ENCODE data around the gene PHKB.
A peak's percentile ranks its signal among the peaks of the same experiment; 100 is the strongest.
"Not testable (repeated sequence)": the region's sequence is repeated elsewhere in the genome, so short reads cannot be mapped to it uniquely, and the experiment has no call there.

The PHKB gene

DNA sequence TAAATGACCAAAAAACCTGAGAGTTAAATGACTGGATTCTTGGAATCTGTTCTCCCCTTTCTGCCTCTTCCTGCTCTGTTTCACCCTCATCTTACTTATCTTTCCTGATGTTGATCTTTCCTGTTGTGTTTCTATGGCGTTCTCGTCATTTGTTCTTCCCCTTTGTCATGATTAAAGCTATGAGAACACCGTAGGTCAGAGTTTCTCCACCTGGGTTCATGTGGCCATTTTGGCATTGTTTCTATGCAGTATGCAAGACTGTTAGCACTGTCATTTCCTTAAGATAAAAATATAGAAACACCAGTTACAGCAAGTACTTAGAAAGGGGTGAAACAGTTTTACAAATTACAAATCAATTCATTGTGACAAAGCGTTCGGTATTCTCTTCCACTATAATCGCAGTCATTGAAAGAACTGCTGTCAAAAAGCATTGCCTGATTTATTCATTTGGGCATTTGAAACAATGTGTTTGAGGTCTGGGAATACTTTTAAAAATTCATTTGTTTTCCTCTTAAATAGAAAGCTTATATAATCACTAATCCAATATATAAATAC, 166.0 kb downstream of the PHKB start:
- DNase-seq: no peak

DNA sequence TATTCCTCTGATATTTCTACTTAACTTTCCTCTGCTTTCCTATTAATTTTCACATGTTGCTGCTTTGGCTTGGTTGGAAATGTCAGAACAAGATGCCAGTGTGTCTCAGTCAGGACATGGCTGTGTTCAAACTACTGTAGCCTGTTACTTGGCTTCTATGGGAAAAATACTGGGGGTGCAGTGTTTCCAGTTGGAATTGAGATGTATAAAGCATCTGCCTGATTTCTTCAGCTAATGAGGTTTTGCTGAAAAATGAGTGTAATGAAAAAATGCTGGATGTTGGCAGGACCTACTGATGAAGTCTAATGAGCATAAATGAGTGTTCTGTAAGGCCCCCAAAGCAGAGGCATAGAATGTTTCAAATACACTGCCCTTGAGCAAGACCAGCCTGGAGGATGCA, 166.6 kb downstream of the PHKB start:
- no peak for DNase-seq

DNA sequence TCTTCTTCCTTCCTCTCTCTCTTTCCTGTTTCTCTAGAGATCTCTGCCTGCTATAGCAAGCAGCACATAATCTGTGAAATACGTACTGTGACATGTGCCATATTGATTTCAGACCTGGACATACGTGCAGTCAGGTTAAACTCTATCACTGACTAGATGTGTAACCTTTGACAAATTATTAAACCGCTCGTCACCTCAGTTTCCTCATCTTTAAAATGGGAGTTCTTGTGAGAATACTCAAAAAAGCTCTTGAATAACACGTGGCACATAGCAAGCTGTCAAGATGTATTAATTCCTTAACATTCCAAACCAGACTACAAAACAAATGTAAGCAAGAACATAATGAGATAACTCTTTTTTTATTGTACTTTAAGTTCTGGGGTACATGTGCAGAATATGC, 170.0 kb downstream of the PHKB start:
- DNase-seq: no peak

DNA sequence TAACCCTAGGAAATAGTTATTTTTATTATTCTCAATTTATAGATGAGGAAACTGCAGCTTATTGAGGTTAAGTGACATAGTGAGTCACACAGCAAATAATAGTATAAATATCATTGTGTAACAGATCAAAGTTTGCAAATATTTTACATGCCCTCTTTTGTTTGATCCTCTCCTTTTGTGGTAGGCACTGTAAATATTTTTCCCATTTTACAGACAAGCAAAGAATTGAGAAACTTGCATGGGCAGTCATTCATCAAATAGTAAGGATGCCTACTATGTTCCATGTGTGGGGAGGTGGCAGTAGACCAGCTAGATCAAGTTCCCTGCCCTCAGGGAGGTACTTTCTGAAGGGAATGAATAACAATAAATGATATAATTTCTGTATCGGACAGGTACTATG, 173.0 kb downstream of the PHKB start:
- DNase-seq: no peak

DNA sequence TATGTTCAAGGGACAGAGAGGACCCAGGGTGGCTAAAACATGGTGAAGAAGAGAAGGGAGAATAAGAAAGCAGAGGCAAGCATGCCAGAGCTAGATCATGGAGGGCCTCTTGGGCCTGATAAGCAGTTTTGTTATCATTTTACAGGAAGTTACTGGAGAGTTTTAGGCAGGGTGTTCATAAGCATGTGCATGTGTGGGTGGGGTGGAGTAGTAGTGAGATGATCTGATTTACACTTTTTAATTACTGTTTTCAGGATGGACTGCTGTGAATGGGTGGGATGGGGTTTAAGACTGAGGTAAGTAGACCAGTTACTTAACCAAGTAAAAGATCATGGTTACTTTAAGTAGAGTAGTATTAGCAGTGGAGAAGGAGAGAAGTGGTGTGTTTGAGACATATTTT, 173.6 kb downstream of the PHKB start:
- DNase-seq: peak in 2 of 4 experiments; percentile 11 to 15

DNA sequence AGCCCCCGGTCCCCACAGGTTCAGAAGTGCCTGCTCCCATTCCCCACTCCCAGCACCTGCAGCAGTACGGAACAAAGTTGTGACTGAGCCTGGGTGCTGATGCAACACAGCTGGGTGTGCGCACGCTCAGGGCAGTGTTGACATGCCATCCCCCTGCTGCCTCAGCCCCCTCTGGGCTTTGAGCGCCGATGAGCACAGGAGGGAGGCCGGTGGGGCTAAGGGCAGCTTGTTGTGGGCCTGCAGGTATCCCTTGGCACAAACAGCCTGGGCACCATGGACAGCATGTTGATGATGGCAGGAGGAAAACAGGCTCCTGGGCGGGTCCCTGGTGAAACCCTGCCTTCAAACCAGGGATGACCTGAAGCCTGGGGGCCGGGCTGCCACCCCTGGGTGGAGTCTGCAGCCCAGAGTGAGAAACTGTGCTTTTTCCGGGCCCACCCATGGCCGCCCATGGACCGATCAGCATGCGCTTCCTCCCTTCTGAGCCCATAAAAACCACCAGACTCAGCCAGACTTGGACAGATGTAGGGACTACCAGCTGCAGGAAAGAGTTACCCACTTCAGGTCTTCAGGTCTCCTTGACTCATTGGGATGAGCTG, 175.5 kb downstream of the PHKB start:
- DNase-seq: no peak

DNA sequence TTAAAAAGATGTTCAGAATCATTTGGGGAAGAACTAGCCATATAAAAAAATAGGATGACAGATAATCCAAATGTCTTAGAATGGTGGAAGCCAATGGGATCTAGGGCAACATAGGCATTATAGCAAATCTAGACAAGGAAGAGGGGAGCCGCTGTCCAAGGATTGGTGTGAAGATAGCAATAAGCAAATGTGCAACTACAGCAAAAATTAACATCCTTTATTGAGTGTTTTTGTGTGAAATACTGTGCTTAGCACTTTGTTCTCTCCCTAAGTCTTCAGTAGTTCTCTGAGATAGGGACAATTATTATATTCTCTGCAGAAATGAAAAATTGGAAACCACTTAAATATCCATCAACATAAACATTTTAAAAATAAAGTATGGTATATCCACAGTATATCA, 177.0 kb downstream of the PHKB start:
- DNase-seq: no peak

DNA sequence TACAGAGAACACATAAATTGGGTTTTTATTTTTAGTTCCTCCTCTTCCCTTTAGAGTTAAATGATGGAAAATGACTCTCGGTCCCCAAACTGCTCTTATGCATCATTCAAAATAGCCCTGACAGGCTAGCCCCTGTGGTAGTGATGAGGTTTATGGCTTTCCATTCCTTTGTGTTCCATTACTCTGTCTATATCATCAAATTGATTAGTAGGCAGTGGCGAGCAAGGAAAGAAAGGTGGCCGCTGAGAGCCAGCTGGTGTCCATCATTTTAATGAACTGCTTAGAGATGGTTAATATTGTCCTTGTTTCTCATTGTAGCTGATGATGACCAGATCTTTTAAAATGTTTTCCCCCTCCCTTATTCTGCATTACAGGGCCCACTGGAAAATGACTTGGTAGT, 179.5 kb downstream of the PHKB start:
- DNase-seq: no peak

DNA sequence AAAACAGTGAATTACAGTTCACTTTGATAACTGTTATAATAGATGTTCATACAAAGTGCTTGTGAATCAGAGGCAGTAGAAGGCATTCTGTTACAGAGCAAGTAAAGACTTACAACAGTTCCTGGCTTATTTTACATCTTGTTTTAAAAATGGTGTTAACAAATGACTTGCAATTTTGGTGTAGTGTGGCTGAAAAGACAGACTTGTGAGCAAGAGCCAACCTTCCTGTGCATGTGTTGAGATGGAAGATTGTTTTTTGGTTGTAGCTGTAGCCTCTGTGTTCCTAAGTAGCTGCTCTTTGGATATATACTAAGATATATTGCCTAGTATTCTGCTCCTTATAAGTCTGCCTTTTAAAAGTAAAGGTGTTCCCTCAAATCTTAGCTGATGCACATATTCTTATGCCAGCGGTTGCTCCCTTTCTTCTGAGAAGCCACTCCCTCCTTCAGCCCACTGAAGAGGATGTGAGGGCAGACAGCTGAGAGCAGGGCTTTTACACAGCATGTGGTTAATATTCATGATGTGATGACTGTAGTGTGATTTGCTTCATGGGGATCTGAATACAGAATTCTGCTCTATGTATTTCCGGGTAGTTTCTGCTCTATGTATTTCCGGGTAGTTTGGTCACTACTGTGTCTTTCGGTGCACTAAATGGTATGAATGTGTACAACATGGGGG, 182.3 kb downstream of the PHKB start:
- DNase-seq: peak; percentile 36 to 68 (median 60)

DNA sequence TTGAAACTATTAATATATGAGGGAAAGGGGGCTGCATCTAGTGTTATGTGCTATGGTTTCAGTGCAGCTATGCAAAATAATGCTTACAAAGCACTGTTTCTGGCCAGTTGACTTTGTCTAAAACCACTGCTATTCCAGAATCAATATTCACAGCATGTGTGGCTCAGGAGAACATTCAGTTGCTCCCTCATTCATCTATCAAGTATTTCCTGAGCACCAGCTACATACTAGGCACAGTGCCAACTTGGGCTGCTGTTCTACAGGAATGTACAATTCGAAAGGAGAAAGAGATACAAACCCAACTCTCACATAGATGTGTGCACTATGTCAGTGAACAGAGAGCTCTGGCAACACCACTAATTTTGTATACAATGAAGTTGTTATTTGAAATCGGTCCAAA, 183.0 kb downstream of the PHKB start:
- DNase-seq: peak in 3 of 4 experiments; percentile 11 to 32 (median 19)

DNA sequence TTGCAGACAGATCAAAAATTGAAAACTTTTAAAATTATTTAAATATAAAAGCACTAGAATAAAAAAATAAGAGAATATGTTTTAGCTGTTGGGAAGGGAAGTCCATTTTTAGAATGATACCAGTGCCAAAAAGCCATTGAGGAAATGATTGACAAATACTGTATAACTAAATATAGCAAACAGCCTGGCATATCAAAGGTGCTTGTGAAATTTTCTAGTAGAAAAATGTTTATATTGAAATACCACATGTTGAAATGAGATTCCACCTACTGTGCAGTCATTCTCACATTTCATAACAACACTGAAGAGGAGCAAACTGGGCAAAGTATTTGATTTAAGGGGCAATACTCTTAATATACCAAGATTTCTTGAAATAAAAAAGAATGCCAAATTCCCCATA, 183.5 kb downstream of the PHKB start:
- peak in 3 of 4 experiments; percentile 22 to 68 (median 46) for DNase-seq

DNA sequence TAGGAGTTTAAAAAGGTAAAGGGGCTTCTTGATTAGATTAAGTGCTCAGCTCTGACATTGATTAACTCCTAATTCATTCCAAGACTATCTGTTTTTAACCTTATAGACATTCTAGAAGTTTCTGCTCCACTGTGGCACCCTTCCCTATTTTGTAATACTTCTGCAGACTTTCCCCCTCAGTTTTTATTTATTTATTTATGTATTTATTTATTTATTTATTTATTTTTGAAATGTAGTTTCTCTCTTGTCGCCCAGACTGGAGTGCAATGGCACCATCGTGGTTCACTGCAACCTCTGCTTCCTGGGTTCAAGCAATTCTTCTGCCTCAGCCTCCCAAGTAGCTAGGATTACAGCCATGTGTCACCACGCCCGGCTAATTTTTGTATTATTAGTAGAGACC, 185.8 kb downstream of the PHKB start:
- DNase-seq: no peak

DNA sequence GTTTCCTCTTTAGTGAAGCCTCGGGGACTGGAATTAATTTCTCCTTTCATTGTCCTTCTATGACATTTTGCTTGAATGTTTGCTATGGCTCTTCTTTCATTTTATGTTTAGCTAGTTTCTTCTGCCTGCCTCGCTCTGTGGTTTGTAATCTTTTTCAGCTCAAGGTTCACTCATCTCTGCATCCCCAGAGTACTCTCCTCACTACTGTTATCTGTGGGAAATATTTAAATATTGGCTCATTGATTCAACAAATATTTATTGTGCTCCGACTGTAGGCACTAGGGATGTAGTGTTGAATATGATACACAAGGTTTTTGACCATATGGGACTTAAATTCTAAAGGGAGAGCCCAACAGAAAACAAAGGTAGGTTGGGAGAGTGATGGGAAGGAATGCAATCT, 195.9 kb downstream of the PHKB start:
- no peak for DNase-seq

DNA sequence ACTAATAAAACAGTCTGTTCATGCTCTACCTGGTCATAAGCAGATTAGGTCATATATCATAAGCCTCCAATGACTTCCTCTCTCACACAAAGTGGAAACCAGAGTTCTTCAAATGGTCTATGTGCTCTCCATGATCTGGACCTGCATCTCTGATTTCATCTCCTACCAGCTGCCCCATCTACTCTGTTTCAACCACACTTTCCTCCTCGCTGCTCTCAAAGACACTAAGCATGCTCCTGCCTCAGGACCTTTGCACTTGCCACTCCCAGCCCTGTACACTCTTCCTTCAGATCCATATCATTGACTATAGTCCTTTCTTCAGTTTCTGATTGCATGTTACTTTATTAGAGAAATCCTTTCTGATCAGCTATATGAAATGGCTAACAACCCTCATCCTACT, 196.8 kb downstream of the PHKB start:
- no peak for DNase-seq

DNA sequence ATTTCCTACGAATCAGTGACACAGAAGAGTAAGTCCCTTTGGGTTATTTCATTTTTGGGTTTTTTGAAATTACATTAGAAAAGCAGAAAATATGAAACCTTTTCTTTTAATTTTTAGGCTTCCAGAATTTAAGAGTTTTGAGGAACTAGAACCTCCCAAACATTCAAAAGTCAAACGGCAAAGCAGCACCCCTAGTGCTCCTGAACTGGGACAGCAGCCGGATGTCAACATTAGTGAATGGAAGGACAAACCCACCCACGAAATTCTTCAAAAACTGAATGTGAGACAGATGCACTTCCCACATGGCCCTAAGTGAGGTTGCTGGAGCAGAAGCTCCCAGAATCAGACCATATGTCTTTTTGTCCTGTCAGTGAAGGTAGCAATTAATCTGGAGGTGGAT, 199.4 kb downstream of the PHKB start:
- peak in 3 of 4 experiments; percentile 7 to 8 (median 7) for DNase-seq

DNA sequence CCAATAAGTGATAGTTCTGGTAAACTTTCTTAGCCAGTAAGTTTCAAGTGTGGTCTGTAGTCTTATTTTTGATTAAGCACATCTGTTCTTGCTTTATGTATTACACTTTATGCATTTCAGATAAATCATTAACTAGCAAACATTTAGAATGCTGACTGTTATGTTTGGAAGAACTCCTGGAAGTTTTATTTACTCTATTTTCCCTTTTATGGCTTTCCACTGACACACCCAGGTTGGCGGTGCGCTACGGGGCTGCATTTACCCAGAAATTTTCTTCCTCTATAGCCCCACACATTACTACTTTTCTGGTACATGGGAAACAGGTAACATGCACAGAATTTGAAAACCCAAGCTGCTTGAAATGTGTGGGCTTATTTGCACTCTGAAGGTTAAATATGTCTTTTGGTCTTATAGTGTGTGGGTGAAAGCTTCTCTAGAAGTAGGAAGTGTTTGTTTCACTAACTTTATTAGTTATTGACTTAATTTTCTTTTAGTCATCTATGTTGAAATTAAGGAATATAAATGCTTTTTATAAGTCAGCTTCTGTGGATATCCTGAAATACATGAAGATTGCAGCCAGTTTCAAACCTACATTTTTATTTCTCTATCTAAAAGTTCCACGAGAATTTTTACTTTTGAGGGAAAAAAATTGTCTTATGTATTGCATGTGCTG, 203.7 kb downstream of the PHKB start:
- peak in 2 of 4 experiments; percentile 8 to 9 for DNase-seq

DNA sequence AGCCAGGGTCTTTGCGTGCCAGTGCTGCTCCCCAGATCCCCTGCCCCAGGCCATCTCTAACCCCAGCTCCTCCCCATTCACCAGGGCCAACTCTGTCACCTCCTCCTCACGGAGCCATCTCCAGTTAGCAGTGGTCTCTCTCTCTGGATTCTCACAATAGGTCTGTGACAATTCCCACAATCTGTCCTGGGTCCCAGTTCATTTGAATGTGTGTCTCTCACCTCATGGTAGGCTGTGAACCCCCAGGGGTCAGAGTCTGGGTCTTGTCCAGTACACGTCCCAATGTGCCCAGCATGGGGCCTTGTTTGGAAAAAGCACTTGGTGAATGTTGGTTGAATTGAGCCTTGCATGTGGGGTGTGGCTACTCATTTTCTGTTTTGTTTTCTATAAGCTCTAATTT, 205.3 kb downstream of the PHKB start:
- no peak for DNase-seq

DNA sequence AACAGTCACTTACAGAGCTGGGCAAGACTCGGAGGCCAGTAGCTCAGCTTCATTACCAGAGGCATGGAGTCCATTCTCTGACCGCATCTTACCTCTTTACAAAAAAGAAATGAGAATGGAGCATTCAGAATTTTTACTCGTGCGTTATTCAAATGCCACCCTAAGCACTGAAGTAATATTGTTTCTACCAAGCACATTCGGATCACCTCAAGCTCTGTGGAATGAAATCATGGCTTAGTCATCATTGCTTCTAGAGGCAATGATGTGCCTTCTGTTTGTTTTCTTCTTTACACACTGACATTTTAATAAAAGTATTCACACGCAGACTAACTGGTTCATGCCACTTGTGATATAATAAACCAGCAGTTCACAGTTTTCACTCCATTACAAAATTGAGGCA, 206.8 kb downstream of the PHKB start:
- DNase-seq: no peak

DNA sequence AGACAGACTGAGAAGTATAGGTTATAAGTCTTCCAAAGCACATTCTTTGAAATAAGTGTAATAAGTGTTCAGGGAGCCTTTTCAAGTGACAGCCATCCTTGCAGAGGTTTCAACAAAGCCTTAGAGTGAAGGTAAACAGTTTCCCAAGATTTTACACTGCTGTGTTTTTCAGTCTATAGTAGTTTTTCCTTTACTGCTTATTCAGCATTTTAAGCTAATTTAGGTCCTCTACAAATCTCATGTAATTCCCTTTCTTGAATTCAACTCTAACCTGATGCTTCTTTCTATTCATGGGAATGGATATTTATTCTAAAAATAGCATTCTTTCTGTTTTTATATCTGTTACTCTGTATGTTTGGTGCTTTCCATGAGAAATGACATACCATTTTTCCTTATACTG, 211.3 kb downstream of the PHKB start:
- DNase-seq: no peak

DNA sequence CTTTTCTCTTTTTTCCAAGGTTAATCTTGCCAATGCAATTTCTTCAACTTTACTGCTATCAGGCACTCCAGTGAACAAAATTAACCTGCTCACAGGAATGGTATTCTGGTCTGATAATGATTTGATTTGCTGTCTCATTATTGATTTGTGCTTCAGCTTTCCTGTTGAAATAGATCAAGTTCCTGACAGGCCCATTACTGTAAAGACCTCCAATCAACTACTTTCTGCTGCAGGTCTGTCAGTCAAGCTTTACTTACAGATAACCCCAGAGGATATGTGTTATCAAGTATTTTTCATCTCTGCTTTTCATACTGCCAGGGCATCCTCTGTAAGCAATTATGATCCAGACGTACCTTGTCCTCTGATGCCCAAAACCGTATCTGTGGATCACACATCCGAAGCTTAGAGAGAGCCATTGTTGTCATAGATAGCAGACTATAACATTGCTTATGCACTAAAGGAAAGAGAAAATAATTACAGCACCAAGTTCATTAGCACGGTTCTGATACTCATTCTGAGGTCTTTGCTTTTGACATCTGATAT, 215.6 kb downstream of the PHKB start:
- DNase-seq: no peak

DNA sequence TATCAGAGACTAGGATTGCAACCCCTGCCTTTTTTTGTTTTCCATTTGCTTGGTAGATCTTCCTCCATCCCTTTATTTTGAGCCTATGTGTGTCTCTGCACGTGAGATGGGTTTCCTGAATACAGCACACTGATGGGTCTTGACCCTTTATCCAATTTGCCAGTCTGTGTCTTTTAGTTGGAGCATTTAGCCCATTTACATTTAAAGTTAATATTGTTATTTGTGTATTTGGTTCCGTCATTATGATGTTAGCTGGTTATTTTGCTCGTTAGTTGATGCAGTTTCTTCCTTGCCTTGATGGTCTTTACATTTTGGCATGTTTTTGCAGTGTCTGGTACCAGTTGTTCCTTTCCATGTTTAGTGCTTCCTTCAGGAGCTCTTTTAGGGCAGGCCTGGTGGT, 220.4 kb downstream of the PHKB start:
- DNase-seq: not testable (repeated sequence)

DNA sequence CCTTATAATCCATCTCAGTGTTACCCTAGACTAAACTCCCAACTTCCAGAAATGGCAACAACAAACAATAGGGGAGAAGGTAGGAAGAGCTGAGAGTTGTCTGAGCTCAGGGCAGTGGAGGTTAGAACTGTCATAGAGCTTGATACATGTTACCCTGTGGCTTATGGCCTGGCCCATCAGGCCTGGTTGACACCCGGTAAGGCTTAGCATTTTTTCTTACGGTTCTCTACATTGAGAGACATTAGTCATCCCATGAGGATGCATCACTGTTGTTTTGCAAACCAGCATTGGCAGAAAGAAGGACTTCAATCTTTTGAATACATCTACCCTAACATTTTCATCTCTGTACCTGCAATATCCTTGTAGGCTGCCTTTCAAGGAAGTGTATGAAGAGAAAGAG, 226.6 kb downstream of the PHKB start:
- no peak for DNase-seq

DNA sequence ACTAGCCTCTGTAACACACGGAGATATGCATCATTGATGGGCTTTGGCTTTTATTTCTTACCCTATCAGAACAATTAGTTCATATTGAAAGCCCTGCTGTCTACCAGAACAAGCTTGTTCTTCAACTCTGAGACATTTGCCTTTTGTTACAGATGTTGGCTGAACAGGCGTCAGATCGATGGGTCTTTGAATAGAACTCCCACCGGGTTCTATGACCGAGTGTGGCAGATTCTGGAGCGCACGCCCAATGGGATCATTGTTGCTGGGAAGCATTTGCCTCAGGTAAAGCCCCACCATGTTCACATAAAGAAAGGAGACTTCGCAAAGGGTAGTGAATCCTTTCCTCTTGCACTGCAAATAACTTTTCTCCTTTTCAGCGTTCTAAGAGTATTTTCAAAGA, 232.1 kb downstream of the PHKB start:
- no peak for DNase-seq

DNA sequence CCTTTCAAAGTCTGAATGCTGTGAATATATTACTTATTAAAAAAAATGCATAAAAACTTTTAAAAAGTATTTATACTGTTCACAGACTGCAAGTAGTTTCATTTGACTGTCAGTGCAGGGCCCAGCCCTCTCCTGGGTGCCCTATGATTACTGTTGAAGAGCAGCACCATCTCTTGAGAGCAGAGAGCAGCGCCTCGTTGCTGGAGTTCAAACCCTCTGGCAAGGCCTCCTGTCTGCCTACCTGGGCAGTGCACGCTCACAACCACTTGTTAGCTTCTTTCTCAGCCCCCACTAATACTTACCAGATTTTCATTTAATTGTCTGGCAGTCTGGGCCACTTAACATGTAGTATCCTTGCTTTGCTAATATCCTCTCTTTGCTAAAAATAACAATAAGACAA, 233.4 kb downstream of the PHKB start:
- no peak for DNase-seq
